ENCODE data around the gene DOCK11.

Gene DOCK11

DNA sequence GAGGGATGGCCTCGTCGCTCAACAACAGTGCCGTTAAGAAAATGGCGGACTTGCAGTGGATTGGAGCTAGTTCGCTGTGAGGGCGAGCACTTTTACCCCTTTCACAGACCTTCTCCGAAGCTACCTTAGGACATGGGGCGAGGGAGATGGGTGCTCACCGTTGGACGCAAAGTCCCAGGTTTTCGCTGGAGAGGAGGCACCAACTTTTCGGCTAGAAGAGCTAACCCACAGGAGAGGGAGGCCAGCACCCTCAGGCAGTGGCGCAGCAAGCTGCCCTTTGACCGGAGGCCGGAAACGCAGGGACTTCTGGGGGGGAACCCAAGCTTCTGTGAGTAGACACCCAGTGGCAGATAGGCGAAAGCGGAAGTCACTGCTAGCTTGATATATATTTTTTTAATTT is 138.7 kb downstream of the DOCK11 start:
- no peak for DNase-seq

DNA sequence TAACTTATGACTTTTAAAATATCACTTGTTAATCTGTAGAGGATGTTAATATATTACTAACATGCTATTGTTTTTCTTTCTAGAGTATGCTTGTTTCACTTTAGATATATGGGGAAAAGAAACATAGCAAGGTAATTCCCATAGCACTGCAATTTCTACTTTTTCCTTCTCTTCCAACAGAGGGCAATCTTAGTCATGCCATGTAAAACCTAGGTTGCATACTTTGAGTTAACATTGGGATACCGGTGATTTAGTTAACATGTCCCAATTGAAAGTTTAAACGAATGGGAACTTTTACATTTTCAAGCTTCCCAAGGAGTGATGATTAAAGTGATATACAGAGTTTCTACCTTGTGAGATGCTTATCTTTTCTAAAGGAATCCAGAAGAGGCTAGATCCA is 142.4 kb downstream of the DOCK11 start:
- DNase-seq: no peak

DNA sequence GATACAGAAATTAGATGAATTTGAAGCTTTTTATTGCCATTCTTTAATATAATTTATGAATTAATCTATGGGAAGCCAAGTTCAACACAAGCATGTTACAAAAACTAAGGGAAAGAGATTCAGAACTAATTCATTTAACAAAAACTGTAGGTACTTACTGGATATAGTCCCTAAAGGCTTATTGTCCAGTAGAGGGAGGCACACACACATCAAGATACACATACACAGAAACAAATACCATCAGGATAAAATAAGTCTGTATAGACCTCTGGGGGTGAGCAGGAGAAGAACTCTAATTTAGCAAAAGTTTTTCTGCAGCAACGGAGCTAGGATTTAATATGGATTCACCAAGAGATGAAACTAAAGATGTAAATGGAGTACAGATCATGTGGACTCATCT is 148.8 kb downstream of the DOCK11 start:
- DNase-seq: no peak

DNA sequence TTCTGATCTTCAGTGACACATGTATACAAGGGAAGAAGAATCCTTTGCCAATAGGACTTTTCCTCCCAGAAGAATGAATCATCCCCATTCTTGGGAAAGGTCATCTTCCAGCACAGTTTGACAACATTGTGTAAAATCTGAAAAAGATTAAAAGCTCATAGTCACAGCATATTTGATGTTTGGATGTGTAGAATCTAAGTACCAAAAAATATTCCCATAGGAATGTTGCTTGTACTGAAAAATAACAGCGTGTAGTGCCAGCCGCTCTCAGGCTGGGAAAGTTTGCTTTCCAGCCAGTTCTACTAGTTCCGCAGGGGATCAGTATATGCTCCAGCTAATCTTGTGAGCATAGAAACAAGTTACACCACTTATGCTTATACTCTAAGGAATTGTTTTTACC is 157.1 kb downstream of the DOCK11 start:
- no peak for DNase-seq

DNA sequence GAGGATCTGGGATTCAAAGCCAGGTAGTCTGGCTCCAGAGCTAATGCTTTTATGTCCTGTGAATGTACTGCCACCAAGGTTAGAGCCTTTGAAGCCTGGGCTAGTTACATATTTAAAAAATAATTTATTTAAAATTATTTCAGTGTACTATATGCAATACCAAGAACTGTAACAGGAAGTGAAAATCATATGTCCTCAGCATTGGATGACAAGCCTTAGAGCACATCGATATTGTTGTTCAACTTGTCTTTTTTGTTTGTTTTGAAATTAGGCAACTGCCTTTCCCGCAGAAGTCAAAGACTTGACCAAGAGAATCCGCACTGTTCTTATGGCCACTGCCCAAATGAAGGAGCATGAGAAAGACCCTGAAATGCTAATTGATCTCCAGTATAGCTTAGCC is 158.7 kb downstream of the DOCK11 start:
- DNase-seq: no peak

DNA sequence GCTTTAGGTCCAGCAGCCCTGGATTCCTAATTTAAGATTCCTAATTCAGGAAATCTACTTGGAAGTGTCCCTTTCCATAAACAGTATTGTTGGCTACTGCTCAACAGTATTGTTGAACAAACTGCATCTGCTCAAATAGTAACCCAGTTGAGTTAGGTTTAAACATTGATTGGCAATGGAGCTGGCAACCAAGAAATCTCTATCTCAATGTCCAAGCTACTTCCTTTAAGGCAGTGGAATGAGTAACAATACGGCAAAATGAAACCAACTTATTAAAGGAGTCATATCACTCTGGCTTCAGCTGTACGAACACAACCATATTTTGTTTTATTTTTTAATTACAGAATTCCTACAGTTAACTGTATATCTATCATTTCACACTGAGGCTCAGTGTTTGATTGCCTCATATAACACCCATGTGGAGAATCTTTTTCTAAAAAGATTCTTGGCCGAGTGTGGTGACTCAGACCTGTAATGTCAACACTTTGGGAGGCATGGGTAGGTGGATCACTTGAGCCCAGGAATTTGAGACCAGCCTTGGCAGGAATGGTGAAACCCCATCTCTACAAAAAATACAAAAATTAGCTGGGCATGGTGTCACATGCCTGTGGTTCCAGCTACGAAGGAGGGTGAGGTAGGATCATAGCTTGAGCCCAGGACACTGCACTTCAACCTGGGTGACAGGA is 160.1 kb downstream of the DOCK11 start:
- DNase-seq: no peak

DNA sequence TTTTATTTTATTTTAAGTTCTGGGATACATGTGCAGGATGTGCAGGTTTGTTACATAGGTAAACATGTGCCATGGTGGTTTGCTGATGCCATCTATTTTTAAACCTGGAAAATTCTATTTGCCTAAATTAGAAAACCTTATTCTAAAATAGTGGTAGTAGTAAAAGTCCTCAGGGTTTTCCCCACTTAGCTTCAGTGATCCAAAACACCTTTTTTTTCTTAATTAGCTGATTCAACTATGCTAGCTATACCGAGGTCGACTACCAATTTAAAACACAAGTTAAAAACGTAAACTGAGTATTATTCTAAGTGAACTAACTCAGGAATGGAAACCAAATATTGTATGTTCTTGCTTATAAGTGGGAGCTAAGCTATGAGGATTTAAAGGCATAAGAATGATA is 161.8 kb downstream of the DOCK11 start:
- DNase-seq: no peak

DNA sequence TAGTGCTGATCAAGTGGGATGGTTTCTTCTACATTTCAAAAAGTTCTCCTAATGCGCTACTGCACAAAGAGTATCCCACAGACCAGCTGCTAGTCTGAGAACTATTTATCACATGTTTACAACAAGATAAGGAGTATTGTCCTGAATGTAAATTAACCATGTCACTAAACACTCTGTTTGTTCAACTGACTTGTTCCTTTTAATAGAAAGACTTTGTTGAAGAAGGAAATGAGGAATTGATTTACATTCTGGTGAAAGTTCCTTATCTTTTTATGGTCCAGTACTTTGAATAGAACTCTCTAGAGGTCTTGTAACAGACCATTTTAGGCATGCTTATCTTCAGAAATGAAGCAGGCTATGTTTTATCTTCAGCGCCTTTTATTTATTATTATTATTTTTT is 164.5 kb downstream of the DOCK11 start:
- no peak for DNase-seq

DNA sequence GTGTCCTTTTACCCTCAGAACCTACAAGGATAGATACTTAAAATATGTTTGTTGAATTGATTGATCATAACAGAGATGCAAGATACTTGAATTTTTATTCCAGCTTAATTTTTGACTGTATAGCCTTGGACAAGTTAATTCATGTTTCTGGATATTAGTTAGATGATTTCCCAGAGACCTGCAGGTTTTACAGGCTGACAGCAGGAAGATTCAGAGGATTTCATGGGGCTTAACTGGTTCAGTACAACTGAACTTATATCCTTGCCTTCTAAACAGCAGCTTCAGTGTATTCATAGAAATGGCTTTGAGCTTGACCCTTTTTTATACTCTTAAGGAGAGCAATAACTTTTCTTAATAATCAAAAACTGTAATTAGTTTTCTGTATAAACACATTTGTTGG is 169.6 kb downstream of the DOCK11 start:
- no peak for DNase-seq

DNA sequence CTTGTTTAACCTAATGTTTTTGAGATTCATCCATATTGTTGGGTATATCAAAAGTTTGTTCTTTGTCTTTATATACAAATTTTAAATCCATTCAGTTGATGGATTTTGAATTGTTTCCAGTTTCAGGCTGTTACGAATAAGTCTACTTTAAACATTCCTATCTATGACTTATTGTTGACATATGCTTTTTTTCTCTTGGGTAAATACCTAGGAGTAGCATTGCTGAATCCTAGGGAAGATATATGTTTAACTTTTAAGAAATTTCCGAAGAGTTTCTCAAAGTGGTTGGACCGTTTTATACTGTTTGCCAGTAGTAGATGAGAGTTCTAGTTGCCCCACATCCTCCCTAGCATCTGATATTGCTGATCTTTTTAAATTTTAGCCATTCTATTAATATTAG is 170.9 kb downstream of the DOCK11 start:
- no peak for DNase-seq

DNA sequence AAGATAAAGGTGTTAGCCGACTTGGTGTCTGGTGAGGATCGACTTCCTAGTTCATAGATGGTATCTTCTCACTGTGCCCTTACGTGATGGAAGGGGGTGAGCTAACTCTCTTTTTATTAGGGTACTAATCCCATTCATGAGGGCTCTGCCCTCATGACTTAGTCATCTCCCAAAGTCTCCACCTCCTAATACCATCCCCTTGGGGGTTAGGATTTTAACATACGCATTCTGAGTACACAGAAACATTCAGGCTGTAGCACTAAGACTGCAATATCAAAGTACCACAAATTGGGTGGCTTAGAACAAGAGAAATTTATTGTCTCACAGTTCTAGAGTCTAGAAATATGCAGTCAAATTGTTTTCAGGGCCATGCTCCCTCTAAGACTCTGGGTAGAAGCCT is 173.8 kb downstream of the DOCK11 start:
- no peak for DNase-seq

DNA sequence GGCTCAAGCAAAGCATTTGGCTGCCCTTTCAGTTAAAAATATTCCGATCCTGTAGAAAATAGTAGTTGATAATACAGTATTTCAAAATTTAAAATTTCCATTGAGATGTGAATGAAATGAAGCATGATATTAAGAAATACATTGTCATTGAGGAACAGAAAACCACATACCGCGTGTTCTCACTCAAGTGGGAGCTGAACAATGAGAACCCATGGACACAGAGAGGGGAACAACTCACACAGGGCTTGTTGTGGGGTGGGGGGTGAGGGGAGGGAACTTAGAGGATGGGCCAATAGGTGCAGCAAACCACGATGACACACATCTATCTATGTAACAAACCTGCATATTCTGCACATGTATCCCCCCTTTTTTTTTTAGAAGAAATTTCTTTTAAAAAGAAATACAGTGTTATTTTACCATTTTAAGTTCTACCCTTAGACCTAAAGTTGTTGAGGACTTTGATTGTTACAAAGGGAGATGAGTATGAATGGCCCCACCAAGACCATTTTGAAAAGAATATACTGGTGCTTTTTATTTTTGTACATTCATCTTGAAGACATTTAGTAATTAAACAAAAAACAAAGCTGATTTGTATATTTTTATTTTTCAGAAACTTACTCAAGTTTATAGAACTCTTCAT is 179.8 kb downstream of the DOCK11 start:
- no peak for DNase-seq

DNA sequence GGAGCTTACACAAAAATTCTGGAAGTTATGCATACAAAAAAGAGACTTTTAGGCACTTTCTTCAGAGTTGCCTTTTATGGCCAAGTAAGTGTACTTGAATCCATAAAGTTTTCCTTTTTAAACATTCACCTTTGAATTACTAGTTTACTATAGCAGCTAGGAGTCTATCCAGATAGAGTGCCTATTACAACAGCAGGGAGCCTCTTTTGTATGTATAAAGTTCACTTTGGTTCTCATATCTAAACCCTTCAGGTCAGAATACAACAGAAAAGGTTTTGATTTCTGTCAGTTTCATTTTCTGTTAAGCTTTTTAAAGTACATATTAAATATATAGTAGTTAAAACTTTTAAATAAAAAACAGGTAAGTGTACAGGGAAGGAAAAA is 180.3 kb downstream of the DOCK11 start:
- DNase-seq: no peak

DNA sequence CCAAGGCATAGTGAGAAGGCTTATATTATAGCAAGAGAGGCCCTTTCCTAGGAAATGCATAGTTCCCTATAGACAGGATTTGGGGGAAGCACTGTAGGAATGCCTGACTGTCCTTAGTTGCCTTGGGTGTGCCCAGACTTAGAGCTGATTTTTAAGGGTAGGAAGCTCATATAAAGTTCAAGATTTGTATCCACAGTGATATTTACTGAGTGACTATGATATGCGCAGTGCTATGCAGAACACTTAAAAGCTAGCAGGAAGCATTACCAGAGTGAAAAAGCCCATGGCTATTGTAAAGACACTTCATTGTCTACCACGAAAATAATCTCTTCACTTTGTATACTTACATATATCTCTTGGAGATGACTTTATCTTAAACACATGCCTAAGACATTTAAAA is 181.7 kb downstream of the DOCK11 start:
- DNase-seq: no peak

DNA sequence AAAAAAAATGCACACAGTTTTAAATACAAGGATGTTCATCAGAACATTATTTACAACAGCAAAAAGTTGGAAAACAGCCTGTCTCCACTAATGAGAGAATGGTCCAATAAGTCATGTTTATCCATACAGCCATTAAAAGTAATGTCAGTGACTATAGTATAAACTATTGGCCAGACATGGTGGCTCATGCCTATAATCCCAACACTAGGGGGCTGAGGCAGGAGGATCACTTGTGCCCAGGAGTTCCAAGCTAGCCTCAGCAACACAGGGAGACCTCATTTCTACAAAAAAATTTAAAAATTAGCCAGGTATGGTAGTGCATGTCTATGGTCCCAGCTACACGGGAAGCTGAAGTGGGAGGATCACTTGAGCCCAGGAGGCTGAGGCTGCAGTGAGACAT is 183.7 kb downstream of the DOCK11 start:
- DNase-seq: no peak

DNA sequence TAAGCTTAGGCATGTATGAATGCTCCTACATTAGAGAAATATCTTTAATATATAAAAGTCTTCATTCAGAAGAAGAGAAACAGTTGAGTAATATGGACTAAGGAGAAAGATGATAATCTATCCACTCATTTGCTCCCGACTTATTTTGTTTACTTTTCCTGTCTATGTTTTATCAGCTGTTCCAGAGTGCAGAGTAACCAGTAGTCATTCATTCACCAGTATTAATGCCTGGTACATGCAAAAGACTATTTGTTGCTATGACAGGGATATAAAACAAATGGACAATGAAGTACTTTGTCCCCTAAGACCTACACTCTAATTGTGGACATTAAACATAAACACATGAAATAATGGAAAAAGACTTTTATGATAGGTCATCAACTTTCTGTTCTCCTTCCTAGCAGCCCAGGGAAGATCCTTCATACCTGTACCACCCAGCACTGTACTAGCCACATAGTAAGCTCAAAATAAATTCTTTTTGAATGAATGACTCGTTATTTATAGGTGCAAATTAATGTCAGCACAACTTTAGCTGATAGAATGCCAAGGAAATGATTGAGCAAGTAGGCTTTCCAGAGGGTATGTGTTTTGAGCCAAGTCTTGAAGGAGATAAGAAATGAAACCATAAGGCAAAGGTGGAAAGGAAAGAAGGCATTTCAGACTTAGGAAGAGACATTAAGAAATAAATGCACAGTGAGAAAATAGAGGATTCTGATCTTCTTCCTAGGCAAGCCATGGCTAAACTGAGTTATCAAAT is 186.8 kb downstream of the DOCK11 start:
- DNase-seq: no peak

DNA sequence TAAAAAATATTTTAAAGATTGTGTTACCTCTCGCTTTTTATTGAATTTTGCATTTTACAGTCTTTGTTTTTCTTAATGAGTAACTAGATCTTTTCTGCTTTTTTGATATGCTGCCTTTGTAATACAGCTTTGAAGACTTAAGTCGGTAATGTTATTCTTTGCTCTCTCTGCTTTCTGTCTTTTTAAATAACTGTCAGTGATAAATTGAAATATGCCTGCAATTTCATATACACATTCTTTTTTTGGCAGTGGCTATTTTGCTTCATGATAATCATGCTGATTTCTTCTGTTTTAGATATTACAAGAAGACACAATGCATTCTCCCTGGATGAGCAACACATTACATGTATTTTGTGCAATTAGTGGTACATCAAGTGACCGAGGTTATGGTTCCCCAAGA is 189.8 kb downstream of the DOCK11 start:
- no peak for DNase-seq

DNA sequence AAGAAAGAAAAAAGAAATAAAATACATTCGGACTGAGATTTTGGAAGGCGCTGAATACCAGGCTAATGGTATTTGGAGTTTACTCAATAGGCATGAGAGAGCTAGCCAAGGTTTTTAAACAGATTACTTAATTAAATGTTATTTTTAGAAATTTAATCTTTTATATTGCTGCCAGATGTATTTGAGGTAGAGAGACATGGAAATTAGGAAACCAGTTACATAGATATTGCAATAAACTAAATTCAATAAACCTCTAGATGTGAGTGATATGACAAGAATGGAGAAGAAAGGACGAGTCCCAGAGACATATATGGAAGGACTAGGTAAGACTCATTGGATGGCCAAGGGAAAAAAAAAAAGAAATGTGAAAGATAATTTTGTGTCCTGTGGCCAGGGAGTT is 193.3 kb downstream of the DOCK11 start:
- no peak for DNase-seq

DNA sequence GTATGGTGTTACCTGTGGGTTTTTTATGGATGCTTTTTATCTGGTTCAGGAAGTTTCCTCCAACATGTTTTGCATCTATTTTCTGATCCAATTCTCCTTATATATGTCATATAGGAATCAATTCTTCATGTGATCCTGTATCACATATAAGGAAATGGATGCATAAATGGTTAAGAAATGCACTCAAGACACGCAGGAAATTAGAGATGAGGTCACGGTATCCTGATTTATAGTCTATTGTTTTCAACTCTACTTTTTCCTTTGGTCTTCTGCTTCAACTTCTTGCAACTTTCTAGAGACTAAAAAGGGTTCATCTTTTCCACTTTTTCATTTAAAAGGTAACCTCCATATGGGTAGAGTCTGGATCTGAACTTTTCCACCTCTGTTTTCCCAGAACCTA is 198.2 kb downstream of the DOCK11 start:
- no peak for DNase-seq

DNA sequence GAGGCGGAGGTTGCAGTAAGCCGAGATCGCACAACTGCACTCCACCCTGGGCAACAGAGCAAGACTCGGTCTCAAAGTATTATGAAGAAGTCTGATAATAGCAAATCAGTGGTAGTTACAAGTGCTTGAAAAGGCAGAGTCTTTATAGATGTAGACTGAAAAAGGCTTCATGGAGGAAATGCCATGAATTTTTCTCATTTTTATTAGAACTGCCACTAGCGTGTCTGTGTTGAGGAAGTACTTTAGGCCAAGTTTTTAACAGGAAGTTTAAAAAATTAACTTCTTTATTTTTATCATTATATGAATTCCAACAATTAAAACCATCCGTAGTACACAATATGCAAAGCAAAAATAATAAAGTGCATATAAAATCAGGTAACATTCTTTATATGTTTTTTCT is 199.0 kb downstream of the DOCK11 start:
- DNase-seq: no peak

DNA sequence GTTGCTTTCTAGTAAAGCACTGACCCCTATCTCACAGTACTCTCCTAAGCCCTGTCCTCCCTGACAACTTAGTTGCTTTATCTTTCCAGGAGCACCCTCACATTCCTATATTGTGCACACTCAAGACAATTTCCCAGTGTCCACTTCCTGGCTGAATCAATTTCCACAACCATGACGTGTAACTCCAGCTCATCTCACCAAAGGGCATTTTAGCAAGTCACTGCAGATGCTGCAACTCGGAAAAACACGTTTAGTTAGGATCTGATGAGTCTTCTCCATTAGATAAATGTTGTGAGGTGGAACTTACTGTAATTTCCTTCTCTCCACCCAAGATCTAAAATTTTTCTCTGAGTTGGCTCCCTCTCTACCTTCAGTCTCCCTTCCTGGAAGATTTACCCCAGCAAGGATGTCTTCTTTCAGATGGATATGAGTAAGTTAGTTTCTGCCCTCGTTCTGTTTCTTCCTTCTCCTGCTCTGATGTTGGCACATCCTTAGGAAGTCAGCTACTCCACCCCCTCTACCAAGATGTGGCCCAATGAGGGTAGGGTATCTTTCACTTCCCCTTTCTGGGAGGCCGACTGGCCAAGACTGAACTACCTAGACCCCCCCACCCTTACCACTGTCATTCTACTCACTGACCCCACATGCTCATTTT is 203.0 kb downstream of the DOCK11 start:
- no peak for DNase-seq

DNA sequence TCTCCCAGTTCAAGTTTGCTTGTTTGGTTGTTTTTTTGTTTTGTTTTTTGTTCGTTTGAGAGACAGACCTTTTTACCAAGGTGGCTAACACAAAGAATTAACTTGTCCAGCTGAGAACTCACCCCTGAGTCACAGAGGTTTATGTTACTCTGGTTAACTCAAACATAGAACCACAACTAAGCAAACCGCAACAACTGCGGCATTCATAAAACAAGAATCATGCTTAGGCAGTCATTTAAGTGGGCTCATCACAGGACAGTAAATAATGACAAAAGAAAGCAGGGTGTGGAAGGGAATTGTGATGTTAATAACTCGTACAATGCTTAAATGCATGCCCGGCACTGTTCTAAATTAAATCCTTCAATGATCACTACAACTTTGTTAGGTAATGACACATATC is 207.1 kb downstream of the DOCK11 start:
- DNase-seq: no peak

DNA sequence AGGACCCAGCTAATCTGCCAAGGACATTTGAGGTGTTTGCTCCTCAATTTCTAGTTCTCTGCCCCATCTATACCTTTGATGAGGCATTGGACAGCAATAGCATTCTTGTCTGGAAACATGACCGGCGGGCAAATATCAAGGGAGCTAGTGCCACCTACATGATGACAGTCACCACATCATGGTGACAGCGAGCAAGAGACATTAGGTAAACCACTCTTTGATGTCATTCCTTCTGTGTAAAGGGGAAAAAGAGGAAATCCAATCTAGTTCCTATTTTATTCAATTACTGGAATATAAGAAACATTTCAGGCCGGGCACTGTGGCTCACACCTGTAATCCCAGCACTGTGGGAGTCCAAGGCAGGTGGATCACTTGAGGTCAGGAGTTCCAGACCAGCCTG is 211.1 kb downstream of the DOCK11 start:
- no peak for DNase-seq

DNA sequence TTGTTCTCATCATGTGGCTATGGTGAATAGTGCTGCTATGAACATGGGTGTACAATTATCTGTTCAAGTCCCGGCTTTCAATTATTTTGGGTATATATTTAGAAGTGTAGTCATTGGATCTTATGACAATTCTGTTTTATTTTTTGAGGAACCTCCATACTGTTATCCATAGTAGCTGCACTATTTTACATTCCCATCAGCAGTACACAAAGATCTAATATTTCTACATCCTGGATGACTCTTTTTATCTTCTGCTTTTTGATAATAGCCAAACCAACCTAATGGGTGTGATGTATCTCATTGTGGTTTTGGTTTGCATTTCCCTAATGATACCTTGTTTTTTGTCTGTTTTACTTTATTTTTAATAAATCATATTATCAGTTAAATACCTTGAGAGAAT is 218.9 kb downstream of the DOCK11 start:
- no peak for DNase-seq
